Measurements from ENCODE around the gene MEF2A.
"Not testable (repeated sequence)": the region's sequence is repeated elsewhere in the genome, so short reads cannot be mapped to it uniquely, and the experiment has no call there.

The MEF2A gene

DNA sequence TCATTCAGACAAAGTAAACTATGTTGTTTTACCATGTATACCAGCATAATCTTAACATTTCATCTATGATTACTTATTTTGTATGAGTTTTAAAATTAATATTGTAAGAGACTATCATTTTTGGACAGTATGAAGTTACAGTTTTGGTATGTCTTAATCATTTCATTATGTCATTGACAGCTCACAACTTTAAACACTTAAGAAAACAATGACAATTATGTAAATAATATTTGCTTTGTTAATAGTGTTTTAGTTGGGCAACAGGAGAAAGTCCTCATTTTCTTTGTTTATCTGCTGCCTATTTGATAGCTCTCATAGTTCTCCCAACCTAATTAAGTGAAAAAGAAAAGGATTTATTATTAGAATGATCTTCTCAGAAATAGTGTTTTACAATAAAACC lies 80.2 kb downstream of the MEF2A start:
- no peak for DNase-seq (ENCODE audit: low read depth in 2 of 2)

DNA sequence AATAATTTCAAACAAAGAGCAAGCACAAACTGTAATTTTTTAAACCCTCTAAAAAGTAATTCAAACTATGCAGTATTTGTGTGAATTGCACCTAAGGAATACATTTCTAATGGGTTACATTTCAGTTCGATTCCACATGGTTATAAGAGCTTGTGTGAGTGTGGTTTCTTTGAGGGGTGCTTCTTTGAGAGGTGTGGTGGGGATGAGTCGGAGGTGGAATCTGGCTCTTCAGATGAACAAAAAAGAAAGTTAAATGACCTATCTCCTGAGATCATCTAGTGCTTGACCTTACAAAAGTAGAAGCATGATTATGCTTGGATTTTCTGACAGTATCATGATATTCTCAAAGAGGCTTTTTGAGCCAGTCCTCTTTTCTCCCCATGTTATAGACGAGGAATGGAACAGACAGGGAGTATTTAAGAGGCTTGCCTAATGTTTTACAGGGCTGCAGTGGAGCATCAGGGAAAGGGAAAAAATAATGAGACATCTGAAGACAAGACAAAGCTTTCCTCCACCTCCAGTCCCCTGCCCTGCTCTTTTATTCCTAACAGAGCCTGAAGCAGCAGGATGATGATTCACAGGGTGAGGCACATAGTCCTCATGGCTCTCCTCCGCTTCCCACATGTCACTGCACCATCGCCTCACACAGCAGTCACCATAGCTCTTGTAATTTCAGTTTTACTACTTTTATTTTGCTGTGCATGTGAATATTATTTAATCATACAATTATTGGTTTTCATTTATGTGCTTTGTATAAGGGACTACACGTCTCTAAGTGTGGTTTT lies 85.4 kb downstream of the MEF2A start:
- DNase-seq (ENCODE audit: low read depth in 2 of 2): no peak

GRCh38 chr15:99656205-99656604 lies 90.4 kb downstream of the MEF2A start:
- DNase-seq (ENCODE audit: low read depth in 2 of 2): no peak

DNA sequence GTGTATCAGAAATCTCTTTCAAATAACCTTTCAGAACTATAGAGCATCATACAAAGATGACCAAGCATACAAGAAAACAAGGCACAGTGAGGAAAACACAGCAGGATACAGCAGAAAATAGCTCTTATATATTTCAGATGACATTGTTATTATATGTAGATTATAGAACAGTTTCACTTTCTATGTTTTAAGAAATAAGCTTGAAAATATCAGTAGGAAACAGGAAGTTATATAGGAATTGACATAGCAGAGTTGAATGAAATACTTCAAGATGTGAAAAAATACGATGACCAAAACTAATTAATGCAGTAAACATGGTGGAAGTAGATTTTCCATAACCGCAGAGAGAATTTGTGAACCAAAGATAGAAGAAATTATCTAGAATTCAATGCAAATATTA lies 92.2 kb downstream of the MEF2A start:
- DNase-seq (ENCODE audit: low read depth in 2 of 2): no peak

DNA sequence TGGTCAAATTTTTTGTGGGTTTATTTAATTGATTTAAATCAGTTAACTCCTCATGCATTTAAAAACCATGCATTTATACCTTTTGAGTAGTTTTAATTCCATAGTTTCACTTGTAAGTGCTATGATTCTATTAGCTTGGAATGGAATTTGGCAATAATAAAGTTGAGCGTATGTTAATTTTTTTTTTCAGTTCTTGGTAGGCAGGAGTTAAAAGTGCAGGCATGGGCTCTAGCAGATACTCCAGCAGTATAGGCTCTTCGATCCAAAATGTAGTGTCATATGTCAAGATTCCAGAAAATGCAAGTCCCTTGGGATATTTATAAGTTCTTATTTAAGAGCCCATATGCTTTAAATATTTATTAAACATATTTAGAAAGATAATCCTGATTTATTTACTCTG lies 97.1 kb downstream of the MEF2A start:
- DNase-seq (ENCODE audit: low read depth in 2 of 2): no peak

DNA sequence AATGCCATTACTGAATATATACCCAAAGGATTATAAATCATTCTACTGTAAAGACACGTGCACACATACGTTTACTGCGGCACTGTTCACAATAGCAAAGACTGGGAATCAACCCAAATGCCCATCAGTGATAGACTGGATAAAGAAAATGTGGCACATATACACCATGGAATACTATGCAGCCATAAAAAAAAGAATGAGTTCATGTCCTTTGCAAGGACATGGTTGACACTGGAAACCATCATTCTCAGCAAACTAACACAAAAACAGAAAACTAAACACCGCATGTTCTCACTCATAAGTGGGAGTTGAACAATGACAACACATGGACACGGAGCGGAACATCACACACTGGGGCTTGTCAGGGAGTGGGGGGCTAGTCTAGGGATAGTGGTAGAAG lies 100.3 kb downstream of the MEF2A start:
- DNase-seq (ENCODE audit: low read depth in 2 of 2): not testable (repeated sequence)

GRCh38 chr15:99668533-99669182 lies 102.9 kb downstream of the MEF2A start:
- no peak for DNase-seq (ENCODE audit: low read depth in 2 of 2)

DNA sequence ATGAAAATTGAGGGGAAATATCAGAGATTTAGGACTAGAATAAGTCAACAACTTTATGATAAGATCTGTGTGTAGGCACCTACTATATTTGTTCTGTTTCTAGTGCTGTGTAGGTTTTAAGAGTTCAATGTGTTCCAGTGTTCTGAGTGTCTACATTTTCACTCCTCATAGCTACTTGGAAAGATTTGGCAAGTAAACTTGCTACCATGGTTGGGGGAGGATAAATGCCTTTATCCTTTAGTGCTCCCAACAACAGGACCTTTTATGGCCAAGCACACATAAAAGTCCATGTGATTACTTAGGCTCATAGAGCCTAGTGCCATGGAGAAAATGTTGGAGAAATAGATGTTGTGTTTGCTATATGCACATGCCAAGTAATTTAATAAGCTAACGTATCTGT lies 103.5 kb downstream of the MEF2A start:
- DNase-seq (ENCODE audit: low read depth in 2 of 2): no peak

DNA sequence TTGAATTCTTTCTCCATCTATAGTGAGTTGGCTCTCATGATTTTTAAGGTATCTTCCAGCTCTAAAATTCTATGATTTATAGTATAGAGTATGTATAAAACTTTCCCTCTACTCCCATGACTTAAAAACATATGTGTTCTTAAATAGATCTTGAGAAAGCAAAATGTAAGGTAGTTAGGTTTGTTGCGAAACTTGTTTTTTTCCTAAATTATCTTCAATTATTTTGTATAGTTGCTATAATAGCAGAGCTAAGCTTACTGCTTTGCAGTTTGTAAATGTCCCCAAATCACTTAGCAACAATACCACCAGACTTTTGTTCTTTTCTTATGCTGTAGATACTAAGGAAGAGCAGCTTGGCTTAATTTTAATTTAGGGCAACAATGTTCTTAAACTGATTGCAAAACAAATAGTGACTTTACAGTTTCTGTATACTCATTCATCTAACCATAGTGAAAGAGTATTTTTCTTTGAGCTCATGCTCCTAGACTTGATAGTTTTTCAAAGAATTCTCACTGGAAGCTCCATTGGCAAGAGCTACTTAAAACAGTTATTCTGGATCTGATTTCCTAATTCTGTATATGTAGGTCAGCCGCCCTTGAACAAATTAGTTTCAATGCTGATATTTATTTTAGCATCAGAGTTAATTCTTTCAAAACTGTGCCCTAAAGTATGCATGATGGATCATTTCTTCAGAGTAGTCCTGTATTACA lies 106.3 kb downstream of the MEF2A start:
- no peak for DNase-seq (ENCODE audit: low read depth in 2 of 2)

GRCh38 chr15:99673111-99673510 lies 107.3 kb downstream of the MEF2A start:
- no peak for DNase-seq (ENCODE audit: low read depth in 2 of 2)

DNA sequence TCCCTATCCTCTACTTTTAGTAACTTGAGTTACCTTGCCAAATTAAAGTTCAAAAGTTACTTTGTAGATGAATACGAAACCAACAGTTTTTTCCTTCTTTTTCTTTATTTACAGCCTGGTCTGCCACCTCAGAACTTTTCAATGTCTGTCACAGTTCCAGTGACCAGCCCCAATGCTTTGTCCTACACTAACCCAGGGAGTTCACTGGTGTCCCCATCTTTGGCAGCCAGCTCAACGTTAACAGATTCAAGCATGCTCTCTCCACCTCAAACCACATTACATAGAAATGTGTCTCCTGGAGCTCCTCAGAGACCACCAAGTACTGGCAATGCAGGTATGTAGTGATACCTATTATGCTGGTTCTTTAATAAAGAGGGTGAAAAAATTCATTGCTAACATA lies 108.5 kb downstream of the MEF2A start:
- DNase-seq (ENCODE audit: low read depth in 2 of 2): no peak

GRCh38 chr15:99677540-99678134 lies 111.9 kb downstream of the MEF2A start:
- no peak for DNase-seq (ENCODE audit: low read depth in 2 of 2)

DNA sequence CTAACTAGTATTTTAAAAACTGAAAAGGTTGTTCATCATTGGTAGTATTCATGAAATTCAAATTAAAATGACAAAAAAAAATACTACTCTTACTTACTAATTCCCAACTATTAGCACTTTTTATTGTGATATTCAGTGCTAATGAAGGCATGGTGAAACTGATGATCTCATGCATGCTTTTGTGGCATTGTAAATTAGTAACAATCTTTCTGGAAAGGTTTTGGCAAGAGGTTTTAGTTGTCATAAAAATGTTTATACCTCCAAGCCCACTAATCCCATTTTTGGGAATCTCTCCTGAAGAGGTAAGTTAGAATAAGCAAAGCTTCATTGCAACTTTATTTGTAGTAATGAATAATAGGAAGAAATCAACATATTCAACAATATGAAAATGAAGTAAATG lies 114.5 kb downstream of the MEF2A start:
- DNase-seq (ENCODE audit: low read depth in 2 of 2): no peak

DNA sequence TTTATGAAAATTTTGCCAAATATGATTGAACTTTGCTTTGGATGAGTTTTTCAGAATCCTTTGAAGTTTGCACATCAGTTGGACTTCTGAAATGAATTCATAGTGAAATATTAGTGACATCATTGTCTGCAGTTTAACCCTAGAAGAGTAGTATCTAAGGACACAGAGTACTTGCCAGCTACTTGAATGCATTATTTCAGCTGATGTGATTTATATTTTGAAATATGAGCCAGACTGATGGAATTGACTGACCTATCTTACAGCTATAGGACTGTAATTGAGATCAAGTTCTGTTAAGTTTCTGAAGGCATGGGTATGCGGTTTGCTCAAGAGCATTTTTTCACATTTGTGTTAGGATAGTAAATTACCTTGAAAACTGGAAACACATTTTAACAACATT lies 116.2 kb downstream of the MEF2A start:
- no peak for DNase-seq (ENCODE audit: low read depth in 2 of 2)

- no peak for DNase-seq (ENCODE audit: low read depth in 2 of 2)
Measured at GRCh38 chr15:99682455-99682854, 116.7 kb downstream of the MEF2A start.

DNA sequence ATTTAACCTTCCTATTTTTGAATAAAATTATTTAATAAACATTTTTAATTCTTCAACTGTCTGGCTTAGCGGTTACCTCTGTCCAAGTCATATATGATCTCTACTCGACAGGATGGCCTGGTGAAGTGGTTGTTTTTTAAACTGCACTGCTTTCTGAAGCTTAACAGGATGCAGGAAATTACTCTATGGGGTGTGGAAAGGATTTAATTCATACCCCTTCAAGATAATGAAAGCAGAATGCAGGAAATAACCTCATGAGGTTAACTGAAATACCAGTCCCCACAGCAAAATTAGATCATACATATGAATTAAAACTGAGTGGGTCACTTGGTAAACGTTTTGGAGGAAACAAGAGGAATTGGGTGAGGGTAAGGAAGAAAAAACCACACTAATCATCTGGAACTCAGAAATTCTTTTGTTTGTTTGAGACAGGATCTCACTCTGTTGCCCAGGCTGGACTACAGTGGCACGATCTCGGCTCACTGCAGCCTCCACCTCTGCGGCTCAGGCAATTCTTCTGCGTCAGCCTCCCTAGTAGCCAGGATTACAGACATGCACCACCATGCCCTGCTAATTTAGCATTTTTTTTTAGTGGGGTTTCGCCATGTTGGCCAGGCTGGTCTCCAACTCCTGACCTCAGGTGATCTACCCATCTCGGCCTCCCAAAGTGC lies 117.4 kb downstream of the MEF2A start:
- no peak for DNase-seq (ENCODE audit: low read depth in 2 of 2)

GRCh38 chr15:99686290-99686689 lies 120.5 kb downstream of the MEF2A start:
- DNase-seq (ENCODE audit: low read depth in 2 of 2): no peak

DNA sequence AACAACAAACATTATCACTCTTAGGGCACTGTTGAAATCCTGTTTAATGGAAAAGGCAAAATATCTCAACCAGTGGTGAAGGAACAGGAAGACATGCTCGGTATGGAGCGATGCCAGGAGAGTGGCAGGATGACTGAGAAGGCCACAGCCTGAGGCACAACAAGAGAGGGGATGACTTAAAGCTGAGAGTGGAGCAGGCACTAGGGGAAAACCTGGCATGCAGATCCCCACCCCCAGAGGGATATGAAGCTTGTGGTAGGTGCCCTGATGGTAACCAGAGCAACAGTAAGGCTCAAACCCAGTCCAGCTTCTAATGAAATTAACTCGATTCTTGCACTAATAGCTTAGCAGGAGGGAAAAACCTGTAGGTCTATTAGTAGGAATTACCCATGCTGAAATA lies 127.0 kb downstream of the MEF2A start:
- no peak for DNase-seq (ENCODE audit: low read depth in 2 of 2)

- DNase-seq (ENCODE audit: low read depth in 2 of 2): no peak
Measured at GRCh38 chr15:99696096-99696495, 130.3 kb downstream of the MEF2A start.

GRCh38 chr15:99702895-99703602 lies 137.3 kb downstream of the MEF2A start:
- DNase-seq (ENCODE audit: low read depth in 2 of 2): no peak
